GM21528 (cell line): Measurements from ENCODE around the gene KCNJ6.
"Not testable (repeated sequence)": the region's sequence is repeated elsewhere in the genome, so short reads cannot be mapped to it uniquely, and the experiment has no call there.

Experiments used
- ATAC-seq: cut with Tn5 transposase; IDR thresholded peaks from one replicate; pipeline ENCODE4 v1.9.1; 2021; ENCODE audit warnings: mild to moderate bottlenecking, moderate library complexity; ENCODE audit not compliant: unreplicated experiment, low FRiP score

Gene KCNJ6

GRCh38 chr21:37746849-37747248 is 169.4 kb downstream of the KCNJ6 start:
- no peak for ATAC-seq

- ATAC-seq = no peak
Observed at GRCh38 chr21:37744551-37744950, 171.7 kb downstream of the KCNJ6 start.

- no peak for ATAC-seq
Observed at GRCh38 chr21:37742532-37742931, 173.7 kb downstream of the KCNJ6 start.

- no peak for ATAC-seq
Observed at GRCh38 chr21:37742115-37742514, 174.1 kb downstream of the KCNJ6 start.

- ATAC-seq = no peak
Observed at GRCh38 chr21:37737996-37738395, 178.3 kb downstream of the KCNJ6 start.

GRCh38 chr21:37737507-37737906 is 178.8 kb downstream of the KCNJ6 start:
- ATAC-seq = no peak

- no peak for ATAC-seq
Observed at GRCh38 chr21:37734846-37735245, 181.4 kb downstream of the KCNJ6 start.

- ATAC-seq = no peak
Observed at GRCh38 chr21:37732927-37733326, 183.3 kb downstream of the KCNJ6 start.

- no peak for ATAC-seq
Observed at GRCh38 chr21:37724201-37724600, 192.1 kb downstream of the KCNJ6 start.

GRCh38 chr21:37717534-37717933 is 198.7 kb downstream of the KCNJ6 start:
- no peak for ATAC-seq

- not testable (repeated sequence) for ATAC-seq
Observed at GRCh38 chr21:37712569-37712934, 203.7 kb downstream of the KCNJ6 start.

GRCh38 chr21:37711836-37712568 is 204.3 kb downstream of the KCNJ6 start:
- no peak for ATAC-seq

GRCh38 chr21:37711286-37711829 is 204.9 kb downstream of the KCNJ6 start:
- no peak for ATAC-seq

- ATAC-seq = no peak
Observed at GRCh38 chr21:37710546-37711285, 205.5 kb downstream of the KCNJ6 start.

- ATAC-seq = no peak
Observed at GRCh38 chr21:37704751-37705150, 211.5 kb downstream of the KCNJ6 start.

GRCh38 chr21:37702241-37702640 is 214.0 kb downstream of the KCNJ6 start:
- no peak for ATAC-seq

- peak; percentile 91 for ATAC-seq
Observed at GRCh38 chr21:37700641-37701202, 215.5 kb downstream of the KCNJ6 start.

GRCh38 chr21:37699024-37699775 is 217.1 kb downstream of the KCNJ6 start:
- no peak for ATAC-seq

- ATAC-seq = no peak
Observed at GRCh38 chr21:37696936-37697335, 219.3 kb downstream of the KCNJ6 start.

- no peak for ATAC-seq
Observed at GRCh38 chr21:37695111-37695510, 221.1 kb downstream of the KCNJ6 start.
